Measurements from ENCODE around the gene HGFAC.
"Not testable (repeated sequence)": the region's sequence is repeated elsewhere in the genome, so short reads cannot be mapped to it uniquely, and the experiment has no call there.

The HGFAC gene

GRCh38 chr4:3410401-3411135 lies 31.2 kb upstream of the HGFAC start:
- in situ Hi-C loops (cut with HindIII; ENCODE audit: low sequenced_read_pairs) = no loop called here

- in situ Hi-C loops (cut with HindIII; ENCODE audit: low sequenced_read_pairs) = not testable (repeated sequence)
These were observed 30.6 kb upstream of the HGFAC start for GRCh38 chr4:3411190-3411589.

GRCh38 chr4:3411676-3412075 lies 30.1 kb upstream of the HGFAC start:
- in situ Hi-C loops (cut with HindIII; ENCODE audit: low sequenced_read_pairs) = no loop called here

- in situ Hi-C loops (cut with HindIII; ENCODE audit: low sequenced_read_pairs) = no loop called here
These were observed 29.3 kb upstream of the HGFAC start for GRCh38 chr4:3412257-3413020.

- in situ Hi-C loops (cut with HindIII; ENCODE audit: low sequenced_read_pairs) = no loop called here
These were observed 28.5 kb upstream of the HGFAC start for GRCh38 chr4:3413217-3413671.

- in situ Hi-C loops (cut with HindIII; ENCODE audit: low sequenced_read_pairs) = no loop called here
These were observed 27.9 kb upstream of the HGFAC start for GRCh38 chr4:3413675-3414420.

- in situ Hi-C loops (cut with HindIII; ENCODE audit: low sequenced_read_pairs) = no loop called here
These were observed 27.1 kb upstream of the HGFAC start for GRCh38 chr4:3414421-3415279.

GRCh38 chr4:3415471-3416141 lies 26.2 kb upstream of the HGFAC start:
- in situ Hi-C loops (cut with HindIII; ENCODE audit: low sequenced_read_pairs) = no loop called here

- in situ Hi-C loops (cut with HindIII; ENCODE audit: low sequenced_read_pairs) = no loop called here
These were observed 25.5 kb upstream of the HGFAC start for GRCh38 chr4:3416270-3416669.

GRCh38 chr4:3416821-3417221 lies 24.9 kb upstream of the HGFAC start:
- in situ Hi-C loops (cut with HindIII; ENCODE audit: low sequenced_read_pairs) = no loop called here

- in situ Hi-C loops (cut with HindIII; ENCODE audit: low sequenced_read_pairs) = no loop called here
These were observed 24.3 kb upstream of the HGFAC start for GRCh38 chr4:3417448-3417847.

GRCh38 chr4:3418029-3418762 lies 23.6 kb upstream of the HGFAC start:
- in situ Hi-C loops (cut with HindIII; ENCODE audit: low sequenced_read_pairs) = no loop called here

- in situ Hi-C loops (cut with HindIII; ENCODE audit: low sequenced_read_pairs) = no loop called here
These were observed 21.7 kb upstream of the HGFAC start for GRCh38 chr4:3419836-3420605.

GRCh38 chr4:3420606-3420955 lies 21.2 kb upstream of the HGFAC start:
- in situ Hi-C loops (cut with HindIII; ENCODE audit: low sequenced_read_pairs) = no loop called here

GRCh38 chr4:3420956-3421355 lies 20.8 kb upstream of the HGFAC start:
- in situ Hi-C loops (cut with HindIII; ENCODE audit: low sequenced_read_pairs) = no loop called here

- in situ Hi-C loops (cut with HindIII; ENCODE audit: low sequenced_read_pairs) = no loop called here
These were observed 20.3 kb upstream of the HGFAC start for GRCh38 chr4:3421470-3421869.

GRCh38 chr4:3422241-3422801 lies 19.4 kb upstream of the HGFAC start:
- in situ Hi-C loops (cut with HindIII; ENCODE audit: low sequenced_read_pairs) = no loop called here

GRCh38 chr4:3422808-3423297 lies 18.9 kb upstream of the HGFAC start:
- in situ Hi-C loops (cut with HindIII; ENCODE audit: low sequenced_read_pairs) = no loop called here

Measured in endothelial cell of hepatic sinusoid (primary cell).